SW 1271 (cell line): ENCODE data around the gene BCAS3.

ENCODE experiments used
- DNase-seq, 2 experiments: peaks; one replicate each; lab custom pipeline; 2025; lab: John Stamatoyannopoulos, UW

The BCAS3 gene

DNA sequence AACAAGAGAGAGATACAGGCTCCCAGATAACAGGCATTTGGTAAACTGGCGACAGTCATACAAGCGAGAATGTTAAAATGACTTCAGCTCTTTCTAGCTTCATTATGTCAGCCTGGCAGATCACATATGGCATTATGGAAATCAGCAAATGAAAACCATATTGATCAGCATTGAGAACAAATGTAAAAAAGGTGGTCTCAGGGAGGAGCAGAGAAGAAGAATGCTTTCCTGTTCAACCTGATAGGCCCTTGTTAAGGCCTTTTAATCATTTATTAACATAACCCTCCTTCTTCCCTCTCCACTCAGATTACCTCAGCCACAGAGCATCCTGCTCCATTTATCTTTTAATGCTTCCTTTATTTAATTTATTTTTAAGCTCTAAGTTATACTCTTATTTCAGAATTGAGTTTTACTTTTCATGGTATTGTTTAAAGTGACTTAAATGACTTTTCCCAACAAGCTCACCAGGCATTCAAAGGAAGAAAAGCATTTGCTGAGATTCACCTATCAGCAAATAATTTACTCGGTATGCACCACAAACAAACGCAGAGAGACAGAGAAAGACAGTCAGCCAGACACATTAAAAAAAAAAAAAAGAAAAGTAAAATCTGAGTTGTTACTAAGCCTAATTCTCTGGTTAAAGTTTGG is 478.1 kb downstream of the BCAS3 start:
- no peak for DNase-seq

DNA sequence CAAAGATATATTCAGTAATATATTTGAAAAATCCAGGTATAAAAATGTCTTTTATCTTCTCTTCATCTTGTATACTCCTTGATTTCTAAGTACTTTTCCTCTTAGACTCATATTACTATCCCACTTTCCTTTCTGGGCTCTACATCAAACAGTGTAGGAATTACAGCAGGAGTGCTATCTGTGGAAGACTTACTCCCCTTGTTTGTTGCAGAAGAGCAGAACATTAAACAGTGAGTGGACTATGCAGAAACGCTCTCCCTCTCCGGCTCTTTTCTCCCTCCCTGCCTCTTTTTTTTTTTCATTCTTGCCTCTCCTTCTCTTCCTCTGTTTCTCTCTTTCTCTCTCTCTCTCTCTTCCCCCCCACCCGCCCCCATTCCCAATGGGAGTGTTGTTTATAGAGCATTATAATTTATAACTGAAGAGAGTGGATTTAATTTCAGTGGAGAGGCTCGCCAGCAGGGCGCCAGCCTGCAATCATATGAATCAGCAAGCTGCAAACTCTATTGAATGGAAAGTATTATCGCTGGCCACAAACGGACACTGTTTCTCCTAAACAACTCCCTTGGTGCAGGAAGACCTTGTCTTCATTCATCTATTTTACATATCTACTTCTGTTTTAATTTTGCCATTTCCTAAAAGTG is 479.7 kb downstream of the BCAS3 start:
- no peak for DNase-seq

DNA sequence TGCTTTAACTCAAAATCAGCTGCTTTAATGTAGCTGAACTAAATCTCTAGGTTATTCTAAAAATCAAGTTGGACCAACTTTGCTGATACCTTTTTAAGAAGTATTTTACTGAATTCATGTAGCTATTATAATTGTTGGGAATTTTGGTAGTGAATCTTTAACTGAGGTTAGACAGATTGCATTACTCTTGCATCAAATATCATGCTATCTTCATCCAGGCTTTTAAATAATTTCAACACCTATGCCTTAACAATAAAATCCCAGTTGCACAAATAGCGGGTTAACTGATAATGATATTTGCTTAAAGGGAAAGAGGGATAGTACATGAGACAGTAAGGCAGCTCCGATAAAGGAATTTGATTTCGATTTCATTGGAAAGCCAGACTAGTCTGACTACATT is 480.7 kb downstream of the BCAS3 start:
- DNase-seq = no peak

DNA sequence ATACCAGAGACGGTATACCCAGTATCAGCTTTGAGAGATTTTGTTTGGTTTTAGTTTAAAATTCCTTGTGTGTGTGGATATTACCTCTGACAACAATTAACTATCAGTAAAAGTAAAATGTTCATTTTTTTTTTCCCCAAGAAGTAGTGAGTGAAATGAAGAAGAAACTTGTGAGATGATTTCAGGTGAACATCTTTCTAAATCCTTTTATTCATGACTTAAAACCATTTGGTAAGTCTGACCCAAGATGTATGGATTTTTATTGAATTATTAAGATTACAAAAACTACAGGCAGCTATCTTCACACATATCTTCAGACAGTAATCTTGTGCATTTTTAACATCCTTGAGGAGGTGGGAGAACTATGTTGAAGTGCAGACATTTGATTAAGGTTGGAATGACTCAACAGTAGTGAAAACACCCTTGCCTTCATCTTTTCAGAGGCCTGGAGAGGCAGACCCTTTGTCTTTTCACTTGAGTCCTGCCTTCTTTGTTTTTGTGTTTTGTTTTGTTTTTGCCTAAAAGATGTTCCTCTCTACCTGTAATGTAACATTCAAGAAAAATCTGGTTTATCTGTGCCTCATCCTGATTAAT is 481.7 kb downstream of the BCAS3 start:
- no peak for DNase-seq

DNA sequence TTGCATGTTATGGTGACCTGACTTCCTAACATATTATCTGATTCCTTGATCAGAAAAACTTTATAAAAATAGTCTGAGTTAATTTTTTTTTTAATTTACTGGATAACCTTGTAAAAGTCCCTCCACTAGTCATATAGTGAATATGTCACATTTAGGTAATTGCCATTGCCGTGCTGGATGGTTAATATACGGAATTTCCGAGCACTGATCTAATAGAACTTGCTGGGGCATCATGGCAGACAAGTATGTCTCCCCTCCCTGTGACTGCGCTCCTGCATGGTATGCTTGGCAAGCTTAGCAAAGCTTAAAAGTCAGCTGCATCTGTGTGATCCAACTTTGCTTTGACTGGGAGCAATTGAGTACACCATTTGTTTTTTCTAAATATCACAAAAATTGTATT is 482.6 kb downstream of the BCAS3 start:
- no peak for DNase-seq

DNA sequence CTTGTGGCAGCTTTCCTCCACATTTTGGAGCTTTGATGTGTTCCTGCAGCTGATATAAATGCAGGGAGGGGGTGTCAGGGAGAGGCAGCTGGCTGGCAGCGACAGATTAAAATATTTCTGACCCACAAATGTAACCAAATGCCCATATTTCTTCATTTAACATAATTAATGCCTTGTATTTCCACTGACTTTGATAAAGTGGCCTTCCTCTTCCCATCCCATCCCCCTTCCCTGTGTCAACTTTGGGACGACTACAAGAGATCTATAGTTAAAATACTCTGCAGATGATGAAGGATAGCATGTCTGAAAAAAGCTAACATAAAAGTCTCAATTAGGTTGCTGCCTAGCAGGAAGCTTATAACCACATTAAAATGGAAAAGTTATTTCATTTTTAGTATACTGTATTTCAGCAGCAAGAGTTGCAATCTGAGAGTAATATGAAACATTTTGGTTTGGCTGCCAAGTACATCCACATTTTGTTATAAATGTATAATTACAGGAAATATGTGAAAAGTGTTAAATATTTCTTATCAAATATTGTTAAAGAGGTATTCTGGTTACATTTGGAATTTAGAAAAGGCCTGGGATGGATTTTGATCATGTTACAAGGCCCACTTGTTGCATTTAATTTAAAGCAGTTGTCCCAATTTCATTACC is 483.3 kb downstream of the BCAS3 start:
- DNase-seq = no peak

DNA sequence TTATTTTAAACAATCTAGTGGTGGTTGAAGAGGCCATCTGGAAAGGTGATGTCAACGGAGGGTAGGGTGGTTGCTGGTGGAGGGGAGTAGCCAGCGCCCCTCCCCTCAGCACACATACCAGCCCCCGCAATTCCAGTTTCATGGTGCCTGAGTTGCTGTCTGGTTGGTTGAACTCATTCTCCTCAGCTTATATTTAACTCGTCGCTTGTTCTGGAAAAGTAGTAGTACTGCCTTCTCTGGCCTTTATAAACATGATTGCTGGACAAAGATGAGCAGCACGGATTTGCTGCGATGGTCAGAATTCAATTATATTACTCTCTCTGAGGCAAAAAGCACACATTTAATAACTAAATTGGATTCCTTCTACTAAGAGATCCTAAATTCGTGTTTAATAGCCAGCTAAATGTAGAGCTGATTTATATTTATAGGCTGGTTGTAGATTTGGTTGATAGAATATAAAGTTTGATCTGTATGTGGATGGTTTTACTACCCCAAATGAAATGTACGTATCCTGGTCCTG is 484.0 kb downstream of the BCAS3 start:
- no peak for DNase-seq

DNA sequence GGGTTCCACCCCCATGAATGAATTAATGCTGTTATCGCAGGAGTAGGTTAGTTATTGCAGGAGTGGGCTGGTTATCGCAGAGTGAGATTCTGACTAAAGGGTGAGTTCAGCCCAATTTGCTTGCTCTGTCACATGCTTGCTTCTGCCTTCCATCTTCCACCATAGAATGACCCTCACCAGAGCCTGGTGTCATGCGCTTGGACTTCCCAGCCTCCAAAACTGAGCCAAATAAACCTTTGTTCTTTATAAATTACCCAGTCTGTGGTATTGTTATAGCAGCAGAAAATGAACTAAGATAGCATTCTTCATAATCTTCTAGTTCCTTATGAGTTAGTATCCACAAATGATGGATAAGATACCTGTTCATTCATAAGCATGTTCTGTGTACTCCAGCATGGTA is 486.9 kb downstream of the BCAS3 start:
- no peak for DNase-seq

DNA sequence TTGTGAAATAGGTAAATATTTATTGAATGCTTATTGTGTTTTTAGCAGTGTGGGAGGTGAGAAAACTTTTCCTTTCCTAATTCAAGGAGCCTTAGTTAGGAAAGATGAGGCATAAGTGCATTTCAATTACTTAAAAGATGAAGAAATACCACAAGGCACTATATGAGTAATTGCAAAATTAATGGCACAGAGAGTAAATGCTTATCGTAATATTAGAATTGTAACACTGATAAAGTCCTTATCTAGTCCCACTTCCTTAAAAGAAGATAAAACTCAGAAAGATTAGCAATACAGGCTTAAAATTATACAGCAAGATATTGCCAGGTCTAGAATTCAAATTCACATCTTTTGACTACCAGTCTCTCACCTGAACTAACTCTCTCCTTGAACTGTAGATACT is 489.4 kb downstream of the BCAS3 start:
- DNase-seq = no peak

DNA sequence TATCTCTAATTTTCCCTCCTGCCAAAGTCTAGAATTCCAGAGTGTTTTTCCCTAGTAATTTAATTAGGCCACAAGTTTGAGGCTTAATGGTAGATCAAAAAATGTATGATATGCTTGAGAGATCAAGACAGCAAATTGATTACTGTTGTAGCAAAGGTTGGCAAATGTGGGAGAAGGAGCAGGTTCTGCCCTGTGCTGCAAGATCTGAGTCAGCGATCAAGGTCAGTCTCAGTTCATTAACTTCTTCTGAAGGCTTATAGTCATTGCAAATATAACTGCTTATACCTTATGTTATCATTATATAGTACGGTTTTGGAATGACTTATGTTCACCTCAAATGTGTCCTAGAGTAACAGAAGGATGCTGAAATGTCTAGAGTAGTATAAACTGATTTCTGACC is 490.9 kb downstream of the BCAS3 start:
- DNase-seq = no peak

DNA sequence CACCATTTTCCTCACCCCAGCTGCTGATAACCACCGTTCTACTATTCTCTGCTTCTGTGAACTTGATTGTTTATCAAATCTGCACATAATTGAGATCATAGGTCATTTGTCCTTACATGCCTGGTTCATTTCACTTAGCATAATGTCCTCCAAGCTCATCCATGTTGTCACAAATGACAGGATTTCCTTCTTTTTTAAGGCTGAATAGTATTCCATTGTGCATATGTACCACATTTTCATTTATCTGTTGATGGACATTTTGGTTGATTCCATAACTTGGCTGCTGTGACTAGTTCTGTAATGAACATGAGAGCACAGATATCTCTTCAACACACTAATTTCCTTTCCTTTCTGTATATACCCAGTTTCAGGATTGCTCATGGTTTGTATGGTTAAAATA is 496.7 kb downstream of the BCAS3 start:
- no peak for DNase-seq

DNA sequence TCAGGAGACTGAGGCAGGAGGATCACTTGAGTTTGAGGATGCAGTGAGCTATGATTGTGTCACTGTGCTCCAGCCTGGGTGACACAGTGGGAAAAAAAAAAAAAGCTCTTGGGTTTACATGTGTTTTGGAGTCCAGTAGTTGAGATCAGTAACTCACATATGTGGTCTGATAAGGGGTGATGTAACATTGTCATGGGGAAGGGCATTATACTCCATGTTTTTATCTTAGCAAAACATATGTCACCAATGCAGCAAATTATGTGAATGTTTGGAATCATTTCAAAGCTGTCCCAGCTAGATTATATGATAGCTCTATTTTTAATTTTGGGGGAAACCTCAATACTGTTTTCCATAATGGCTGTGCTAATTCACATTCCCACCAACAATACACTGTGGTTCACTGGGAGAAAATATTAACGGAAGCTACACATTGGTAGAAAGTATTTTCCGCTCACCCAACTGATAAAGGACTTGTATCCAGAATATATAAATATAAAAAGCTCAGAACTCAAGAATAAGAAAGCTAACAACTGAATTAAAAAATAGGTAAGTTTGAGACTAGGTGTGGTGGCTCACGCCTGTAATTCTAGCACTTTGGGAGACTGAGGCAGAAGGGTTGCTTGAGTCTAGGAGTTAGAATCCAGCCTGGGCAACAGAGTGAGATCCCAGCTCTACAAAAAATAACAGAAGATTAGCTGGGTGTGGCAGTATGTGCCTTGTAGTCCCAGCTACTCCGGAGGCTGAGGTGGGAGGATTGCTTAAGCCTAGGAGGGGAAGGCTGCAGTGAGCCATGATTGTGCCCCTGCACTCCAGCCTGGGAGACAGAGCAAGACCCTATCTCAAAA is 497.9 kb downstream of the BCAS3 start:
- DNase-seq = no peak

DNA sequence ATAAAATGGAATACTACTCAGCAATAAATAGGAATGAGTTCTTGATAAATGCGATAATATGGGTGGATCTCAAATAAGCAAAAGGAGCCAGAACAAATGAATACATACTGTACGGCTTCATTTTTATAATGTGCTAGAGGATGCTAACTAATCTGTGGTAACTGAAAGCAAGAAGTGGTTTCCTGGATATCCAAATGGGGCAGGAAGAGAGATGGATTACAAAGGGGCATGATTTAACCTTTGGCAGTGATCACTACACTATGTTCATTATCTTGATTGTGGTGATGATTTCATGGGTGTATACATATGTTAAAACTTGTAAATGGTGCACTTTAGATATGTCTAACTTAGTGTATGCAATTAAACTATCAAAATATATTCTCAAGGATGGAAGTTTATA is 499.7 kb downstream of the BCAS3 start:
- DNase-seq = no peak

DNA sequence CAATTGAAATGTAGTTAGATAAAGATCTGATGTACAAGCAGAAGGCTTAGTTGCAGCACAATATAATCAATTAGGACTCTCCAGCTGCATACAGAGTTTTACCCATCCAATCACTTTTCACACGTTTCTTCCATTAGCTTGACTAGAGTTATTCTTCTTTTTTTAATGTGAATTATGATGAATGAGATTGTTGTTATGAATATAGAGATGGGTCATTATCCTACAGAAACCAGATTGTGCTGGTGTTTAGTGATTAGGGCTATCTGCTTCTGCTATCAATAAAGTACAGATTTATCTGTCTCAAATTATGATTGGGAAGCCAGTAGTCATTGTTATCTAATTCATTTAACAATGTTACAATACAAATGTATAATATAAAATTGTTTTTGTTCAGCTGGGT is 500.6 kb downstream of the BCAS3 start:
- no peak for DNase-seq

DNA sequence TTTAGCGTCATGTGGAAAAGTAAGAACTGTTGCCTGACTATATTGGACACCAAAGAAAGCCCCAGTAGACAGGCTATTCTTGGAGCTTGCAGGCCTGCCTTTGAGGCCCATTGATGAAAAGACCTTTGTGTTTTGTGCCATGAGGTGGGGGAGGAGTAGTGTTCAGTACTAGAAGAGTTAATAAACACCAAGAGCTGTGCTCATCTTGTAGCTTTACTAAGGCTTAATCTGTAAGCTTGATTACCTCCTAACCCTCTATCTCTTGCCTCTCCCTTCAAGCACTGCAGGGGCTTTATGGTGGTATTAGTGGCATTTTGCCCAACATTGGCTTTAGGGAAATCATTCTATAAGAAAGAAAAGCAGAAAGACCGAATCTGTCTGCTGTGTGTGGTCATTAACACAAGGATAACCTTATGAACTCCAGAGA is 501.7 kb downstream of the BCAS3 start:
- no peak for DNase-seq

DNA sequence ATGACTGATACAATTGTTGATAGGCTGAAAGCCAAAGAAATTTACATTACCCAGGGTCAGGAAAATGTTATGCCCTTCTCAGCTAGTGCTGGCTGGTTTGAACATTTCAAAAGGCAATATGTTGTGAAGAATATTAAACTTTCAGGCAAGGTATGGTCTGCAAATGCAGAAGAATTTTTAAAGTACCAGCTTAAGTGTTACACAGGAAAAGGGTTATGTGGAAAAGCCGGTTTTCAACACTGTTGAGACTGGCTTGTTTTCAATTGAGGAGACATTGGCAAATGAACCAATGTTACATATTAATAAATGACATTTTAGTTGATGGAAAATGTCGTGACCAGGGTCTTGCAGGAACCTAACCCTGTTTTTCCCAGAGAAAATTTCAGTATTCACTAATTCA is 506.1 kb downstream of the BCAS3 start:
- DNase-seq = no peak

DNA sequence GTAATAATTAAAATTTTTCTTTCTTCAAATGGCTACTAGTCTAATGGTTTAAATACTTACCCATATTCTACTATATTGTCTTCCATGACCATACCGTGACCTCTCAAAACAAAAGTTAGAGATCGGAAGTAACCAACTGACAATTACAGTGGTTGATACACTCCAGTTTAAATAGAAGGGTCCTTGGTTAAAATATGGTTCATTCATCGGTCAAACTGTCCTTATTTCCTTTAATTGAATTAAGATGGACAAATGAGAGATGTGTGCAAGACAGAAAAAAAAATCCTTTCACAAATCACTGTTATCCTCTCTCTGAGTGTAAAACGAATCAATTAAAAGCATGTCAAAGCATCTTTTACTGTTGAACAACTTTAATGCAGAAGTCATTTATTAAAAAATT is 507.7 kb downstream of the BCAS3 start:
- DNase-seq = no peak

DNA sequence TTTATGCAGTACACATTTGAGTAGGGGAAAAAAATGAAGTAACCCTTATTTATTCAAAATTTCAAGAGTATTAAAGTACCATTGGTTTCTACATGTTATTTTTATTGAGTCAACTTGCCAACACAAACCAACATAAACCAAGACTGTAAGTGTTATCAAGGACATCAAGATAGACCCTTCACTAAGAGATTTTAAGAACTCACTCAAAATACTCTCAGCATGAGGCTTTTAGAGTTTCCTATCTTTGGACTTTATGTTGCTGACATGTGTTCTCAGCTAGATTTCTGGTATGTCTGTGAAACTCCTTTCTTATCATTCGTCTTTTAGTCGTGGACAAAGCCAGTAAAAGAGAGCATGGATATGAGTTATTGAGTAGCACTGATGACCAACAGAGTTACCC is 509.4 kb downstream of the BCAS3 start:
- no peak for DNase-seq

DNA sequence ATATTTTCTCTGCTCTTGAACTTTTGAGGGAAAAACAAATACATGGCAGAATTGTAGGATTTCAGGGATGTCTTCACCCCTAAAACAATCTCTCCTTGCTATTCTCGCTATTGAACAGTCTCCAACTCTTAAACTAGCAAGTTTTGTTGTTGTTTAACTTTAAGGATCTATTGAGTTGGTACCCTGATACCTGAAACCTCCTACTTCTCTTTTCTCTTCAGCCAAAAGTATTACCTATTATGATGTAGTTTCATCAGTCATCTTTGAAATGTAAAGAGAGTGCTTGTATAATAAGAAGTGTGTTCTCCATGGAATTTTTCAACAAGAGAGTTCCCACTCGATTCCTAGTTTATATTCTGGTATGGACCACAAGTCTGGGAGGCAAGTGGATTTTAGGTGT is 510.4 kb downstream of the BCAS3 start:
- DNase-seq = no peak

DNA sequence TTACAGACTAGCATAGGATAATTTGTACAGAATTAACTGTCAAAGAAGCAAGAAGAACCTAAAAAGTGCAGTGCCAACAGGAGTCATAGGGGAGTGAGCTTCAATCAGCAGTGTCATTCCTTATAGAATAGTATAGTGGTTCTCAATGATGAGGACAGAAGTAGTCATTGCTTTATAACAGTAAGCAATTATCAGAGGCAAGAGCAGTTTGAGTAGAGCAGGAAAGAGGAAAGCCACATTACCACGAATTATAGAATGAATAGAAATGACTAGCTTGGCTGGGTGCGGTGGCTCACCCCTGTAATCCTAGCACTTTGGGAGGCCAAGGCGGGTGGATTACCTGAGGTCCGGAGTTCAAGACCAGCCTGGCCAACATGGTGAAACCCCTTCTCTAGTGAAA is 512.3 kb downstream of the BCAS3 start:
- DNase-seq = no peak

DNA sequence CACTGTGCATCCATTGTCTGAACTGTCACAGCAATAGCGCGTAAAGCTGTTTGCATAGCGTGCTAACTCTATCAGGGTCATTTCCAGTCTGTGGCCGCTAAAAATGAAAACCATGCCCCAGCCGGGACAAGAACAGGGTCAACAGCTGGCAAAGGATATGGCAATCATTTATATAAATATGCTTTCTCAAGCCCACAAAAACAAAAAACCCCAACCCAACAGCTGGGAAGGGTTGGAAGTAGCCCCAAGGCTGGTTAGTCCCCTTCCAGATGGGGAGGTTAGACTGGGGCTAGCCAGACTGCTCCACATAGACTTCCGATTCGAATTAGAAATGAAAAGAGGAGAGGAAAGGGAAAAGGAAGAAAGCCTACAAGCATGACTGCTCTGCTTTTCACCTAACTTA is 518.7 kb downstream of the BCAS3 start:
- DNase-seq = no peak

DNA sequence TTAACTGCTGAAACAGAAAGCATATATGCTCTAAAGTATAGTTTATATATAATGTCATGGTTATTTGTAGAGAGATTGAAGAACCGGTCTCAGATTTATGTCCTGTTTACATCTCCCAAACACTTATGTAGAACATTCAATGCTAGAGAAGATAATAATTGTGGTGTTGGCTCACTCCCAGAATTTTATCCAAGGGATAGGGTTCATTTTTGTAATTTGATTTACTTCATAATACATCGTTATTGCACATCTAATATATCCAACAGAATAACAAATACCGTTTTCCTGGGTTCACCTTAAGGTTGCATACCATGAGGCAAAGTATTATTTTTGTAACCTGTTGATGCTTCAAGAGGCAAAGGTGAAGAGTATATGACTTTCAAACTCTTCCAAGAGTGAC is 519.1 kb downstream of the BCAS3 start:
- no peak for DNase-seq
